Measurements from ENCODE around the gene FAM131C. TPM values are rescaled to one million over a fixed set of nuclear protein-coding genes. Genes with fewer than 3 reads are reported as not detected.
A peak's percentile ranks its signal among the peaks of the same experiment; 100 is the strongest.

The FAM131C gene
- total RNA-seq, 2 donors from 2014 or later, result 0.21 TPM; not detected in 1

GRCh38 chr1:16012590-16013219 is 60.7 kb downstream of the FAM131C start:
- peak overlapping the region; percentile 37 for H3K27ac ChIP-seq
- intact Hi-C loops (cut with DNase I), result no loop called here
- DNase-seq, result peak; percentile 62
- peak overlapping the region; percentile 40 to 53 for H3K9ac ChIP-seq (ENCODE audit: low read depth in 2 of 2, low read length in 2 of 2)
- H3K4me1 ChIP-seq, result peaks cover 4% of the 10 kb centered on the region
- no peaks in the 10 kb centered on the region for H3K9me3 ChIP-seq
- no peaks in the 10 kb centered on the region for H3K36me3 ChIP-seq
- H3K4me3 ChIP-seq, result peak overlapping the region; percentile 43
- no peak for TF ChIP-seq CTCF (IDR thresholded peaks at IDR 0.05)
- no peaks in the 10 kb centered on the region for H3K27me3 ChIP-seq

- intact Hi-C loops (cut with DNase I), result no loop called here
- Histone ChIP-seq H3K4me1 (peaks cover 4% of the 10 kb centered on the region), H3K27me3 (no peaks in the 10 kb centered on the region), H3K27ac (no peak overlapping the region), H3K36me3 (no peaks in the 10 kb centered on the region), H3K9ac (ENCODE audit: low read depth in 2 of 2, low read length in 2 of 2) (no peak overlapping the region), H3K4me3 (no peak overlapping the region), H3K9me3 (no peaks in the 10 kb centered on the region)
- TF ChIP-seq CTCF (IDR thresholded peaks at IDR 0.05), result no peak
- no peak for DNase-seq
Observed at GRCh38 chr1:16011936-16012589, 61.4 kb downstream of the FAM131C start.

DNA sequence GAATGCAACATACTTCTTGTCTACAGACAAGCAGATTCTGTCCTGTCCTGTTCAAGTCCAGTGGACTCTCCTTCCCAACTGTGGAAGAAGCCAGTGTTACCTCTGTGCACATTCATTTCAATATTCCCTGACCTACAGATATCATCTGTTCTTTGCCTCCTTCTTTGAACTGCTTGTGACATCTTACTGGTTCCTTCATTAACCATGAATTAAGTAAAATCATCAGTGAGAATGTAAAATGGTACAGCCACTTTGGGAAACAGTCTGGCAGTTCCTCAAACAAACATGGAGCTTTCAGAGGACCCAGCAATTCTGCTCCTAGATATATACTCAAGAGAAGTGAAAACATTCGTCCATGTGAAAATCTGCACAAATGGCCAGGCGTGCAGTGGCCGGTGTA is 62.6 kb downstream of the FAM131C start:
- no peak for DNase-seq
- H3K27ac ChIP-seq, result no peak overlapping the region
- H3K4me3 ChIP-seq, result no peak overlapping the region
- no peaks in the 10 kb centered on the region for H3K27me3 ChIP-seq
- no peak overlapping the region for H3K9ac ChIP-seq (ENCODE audit: low read depth in 2 of 2, low read length in 2 of 2)
- no peak for TF ChIP-seq CTCF (IDR thresholded peaks at IDR 0.05)
- H3K9me3 ChIP-seq, result no peaks in the 10 kb centered on the region
- peaks cover 4% of the 10 kb centered on the region for H3K4me1 ChIP-seq
- intact Hi-C loops (cut with DNase I), result no loop called here
- no peaks in the 10 kb centered on the region for H3K36me3 ChIP-seq

GRCh38 chr1:16009678-16010077 is 63.8 kb downstream of the FAM131C start:
- Histone ChIP-seq H3K9me3 (no peaks in the 10 kb centered on the region), H3K4me3 (no peak overlapping the region), H3K27me3 (no peaks in the 10 kb centered on the region), H3K36me3 (no peaks in the 10 kb centered on the region), H3K4me1 (peaks cover 4% of the 10 kb centered on the region), H3K9ac (ENCODE audit: low read depth in 2 of 2, low read length in 2 of 2) (no peak overlapping the region), H3K27ac (no peak overlapping the region)
- TF ChIP-seq CTCF (IDR thresholded peaks at IDR 0.05), result no peak
- DNase-seq, result no peak
- intact Hi-C loops (cut with DNase I), result loop anchor here (2.0 kb wide), 2 partner anchors 23 to 47 kb away; no protein-coding TSS in a partner anchor

DNA sequence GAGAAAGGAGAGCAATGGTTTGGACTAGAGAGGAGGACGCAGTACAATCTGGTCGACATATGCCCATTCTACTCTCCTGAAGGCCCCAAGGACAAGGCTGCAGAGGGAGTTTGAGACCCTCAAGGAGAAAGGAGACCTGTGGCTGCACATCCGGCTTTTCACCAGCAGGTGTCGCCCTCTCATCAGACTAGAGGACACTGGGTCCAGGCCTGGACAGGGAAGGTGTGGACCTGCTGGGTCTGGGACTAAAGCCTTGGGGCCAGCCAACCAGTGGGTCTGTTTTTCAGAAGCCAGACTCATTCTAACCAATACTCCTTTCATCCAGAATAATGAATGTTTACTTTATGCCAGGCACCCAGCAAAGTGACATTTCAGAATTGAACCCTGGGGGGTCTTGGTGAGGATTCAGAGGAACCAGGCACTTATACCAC is 64.4 kb downstream of the FAM131C start:
- no peak overlapping the region for H3K4me3 ChIP-seq
- peak; percentile 94 for TF ChIP-seq CTCF (IDR thresholded peaks at IDR 0.05)
- intact Hi-C loops (cut with DNase I), result loop anchor here (2.0 kb wide), 2 partner anchors 24 to 48 kb away; no protein-coding TSS in a partner anchor
- H3K36me3 ChIP-seq, result no peaks in the 10 kb centered on the region
- H3K4me1 ChIP-seq, result peaks cover 4% of the 10 kb centered on the region
- no peak overlapping the region for H3K27ac ChIP-seq
- DNase-seq, result peak; percentile 82
- no peak overlapping the region for H3K9ac ChIP-seq (ENCODE audit: low read depth in 2 of 2, low read length in 2 of 2)
- H3K9me3 ChIP-seq, result no peaks in the 10 kb centered on the region
- no peaks in the 10 kb centered on the region for H3K27me3 ChIP-seq

Other genes starting within 250 kb of the FAM131C start
- gene SPEN, start 225.9 kb downstream of the FAM131C start, total RNA-seq, result 10 to 100 TPM; 40.9 to 42.5 TPM
- 10 to 100 TPM; 24.9 to 36.3 TPM for gene ZBTB17, start 97.5 kb downstream of the FAM131C start, total RNA-seq
- gene SRARP, start 69.4 kb downstream of the FAM131C start, total RNA-seq, result not detected
- gene HSPB7, start 55.6 kb downstream of the FAM131C start, total RNA-seq, result 10 to 100 TPM in 1 of 2 donors, 1 to 10 TPM in 1; 1.1 to 12.7 TPM
- under 1 TPM in 1 of 2 donors, not detected in 1; 0.42 TPM for gene CLCNKA, start 51.6 kb downstream of the FAM131C start, total RNA-seq
- under 1 TPM in 1 of 2 donors, not detected in 1; 0.12 TPM for gene CLCNKB, start 29.9 kb downstream of the FAM131C start, total RNA-seq
- 10 to 100 TPM; 15.7 to 40.8 TPM for gene EPHA2, start 82.4 kb upstream of the FAM131C start, total RNA-seq
- gene ARHGEF19, start 139.0 kb upstream of the FAM131C start, total RNA-seq, result 1 to 10 TPM; 5.8 to 9.0 TPM
- gene CPLANE2, start 163.5 kb upstream of the FAM131C start, total RNA-seq, result 10 to 100 TPM in 1 of 2 donors, 1 to 10 TPM in 1; 6.5 to 15.2 TPM